H1 (cell line): ENCODE measurements around the gene SRD5A3.

Source experiments
- ASH2L ChIP-seq: fragments of 200-600, 300-600 bp; sonication (generic); IDR thresholded peaks from one replicate; pipeline ENCODE4 v1.7.1; 2017; ENCODE audit warnings: low read length
- BACH1 ChIP-seq: IDR thresholded peaks from 2 replicates; pipeline ENCODE4 v1.6.1; 2012; ENCODE audit warnings: low read length, improper control_type of control experiment
- EP300 ChIP-seq, 2 experiments: IDR thresholded peaks; 1 replicate in 1 of 2; 2 replicates in 1 of 2; pipeline ENCODE4 v1.6.1; 2011 to 2012; ENCODE audit warnings: low read depth in 2 of 2, low read length in 2 of 2, mild to moderate bottlenecking in 2 of 2, borderline replicate concordance in 1 of 2, inconsistent platforms in 1 of 2, moderate library complexity in 1 of 2
- JUND ChIP-seq: IDR thresholded peaks from 2 replicates; pipeline ENCODE4 v1.6.1; 2011; ENCODE audit warnings: mild to moderate bottlenecking, improper control_type of control experiment, low read length
- NANOG ChIP-seq: IDR thresholded peaks from 2 replicates; pipeline ENCODE4 v1.6.1; 2011; ENCODE audit warnings: low read length, low read depth, mild to moderate bottlenecking, inconsistent platforms; ENCODE audit not compliant: insufficient read depth, poor library complexity, severe bottlenecking
- POLR2AphosphoS5 ChIP-seq: IDR thresholded peaks from 2 replicates; pipeline ENCODE4 v1.6.1; 2011; ENCODE audit warnings: low read depth, low read length
- ZNF274 ChIP-seq: IDR thresholded peaks from 2 replicates; pipeline ENCODE4 v1.7.0; 2012; ENCODE audit warnings: low read length, borderline replicate concordance; ENCODE audit errors: extremely low read depth
- TF ChIP-seq, protein P1 (sequence below): IDR thresholded peaks from 2 replicates; pipeline ENCODE4 v1.6.1; 2012; ENCODE audit warnings: inconsistent platforms
- TF ChIP-seq, protein P2 (sequence below), 3 experiments: IDR thresholded peaks; 1 replicate in 2 of 3; 2 replicates in 1 of 3; pipeline versions ENCODE4 v1.5.1 to v1.6.1; 2011; ENCODE audit warnings: low read length in 3 of 3, mild to moderate bottlenecking in 3 of 3, inconsistent platforms in 2 of 3, low read depth in 1 of 3, moderate library complexity in 1 of 3; ENCODE audit not compliant: insufficient read depth in 1 of 3; ENCODE audit errors: control extremely low read depth in 1 of 3

DNA sequence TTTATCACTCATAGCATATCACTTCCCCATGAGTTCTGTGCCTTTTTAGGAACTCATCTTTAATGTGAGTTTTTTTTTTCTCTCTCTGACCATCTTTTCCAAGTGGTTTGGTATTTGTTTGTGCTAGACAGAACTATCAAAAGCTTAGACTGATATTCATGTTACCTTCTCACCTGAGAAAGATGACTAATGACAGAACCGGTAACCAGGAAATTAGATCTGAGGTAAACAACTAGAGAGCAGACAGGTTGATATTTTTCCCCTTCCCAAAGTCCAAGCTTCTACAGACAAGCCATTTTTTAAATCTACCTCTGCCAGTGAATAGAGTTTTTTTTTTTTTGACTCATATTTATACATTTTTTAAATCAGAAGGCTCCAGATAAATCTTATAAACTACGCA lies 17.0 kb upstream of the SRD5A3 start:
- TF ChIP-seq POLR2AphosphoS5 (no peak), EP300 (IDR thresholded peaks at IDR 0.05; ENCODE audit: borderline replicate concordance in 1 of 2, low read depth in 2 of 2, low read length in 2 of 2) (no peak), ASH2L (no peak), JUND (no peak), BACH1 (no peak), NANOG (no peak), ZNF274 (no peak)
- TF ChIP-seq, protein P1, sequence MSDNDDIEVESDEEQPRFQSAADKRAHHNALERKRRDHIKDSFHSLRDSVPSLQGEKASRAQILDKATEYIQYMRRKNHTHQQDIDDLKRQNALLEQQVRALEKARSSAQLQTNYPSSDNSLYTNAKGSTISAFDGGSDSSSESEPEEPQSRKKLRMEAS = no peak
- TF ChIP-seq, protein P2, sequence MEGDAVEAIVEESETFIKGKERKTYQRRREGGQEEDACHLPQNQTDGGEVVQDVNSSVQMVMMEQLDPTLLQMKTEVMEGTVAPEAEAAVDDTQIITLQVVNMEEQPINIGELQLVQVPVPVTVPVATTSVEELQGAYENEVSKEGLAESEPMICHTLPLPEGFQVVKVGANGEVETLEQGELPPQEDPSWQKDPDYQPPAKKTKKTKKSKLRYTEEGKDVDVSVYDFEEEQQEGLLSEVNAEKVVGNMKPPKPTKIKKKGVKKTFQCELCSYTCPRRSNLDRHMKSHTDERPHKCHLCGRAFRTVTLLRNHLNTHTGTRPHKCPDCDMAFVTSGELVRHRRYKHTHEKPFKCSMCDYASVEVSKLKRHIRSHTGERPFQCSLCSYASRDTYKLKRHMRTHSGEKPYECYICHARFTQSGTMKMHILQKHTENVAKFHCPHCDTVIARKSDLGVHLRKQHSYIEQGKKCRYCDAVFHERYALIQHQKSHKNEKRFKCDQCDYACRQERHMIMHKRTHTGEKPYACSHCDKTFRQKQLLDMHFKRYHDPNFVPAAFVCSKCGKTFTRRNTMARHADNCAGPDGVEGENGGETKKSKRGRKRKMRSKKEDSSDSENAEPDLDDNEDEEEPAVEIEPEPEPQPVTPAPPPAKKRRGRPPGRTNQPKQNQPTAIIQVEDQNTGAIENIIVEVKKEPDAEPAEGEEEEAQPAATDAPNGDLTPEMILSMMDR (IDR thresholded peaks at IDR 0.05; ENCODE audit: control extremely low read depth in 1 of 3, insufficient read depth in 1 of 3, low read depth in 1 of 3, low read length in 3 of 3) = no peak
